A549 (cell line): Measurements from ENCODE around the gene TOGARAM1. TPM values are rescaled to one million over a fixed set of nuclear protein-coding genes. Genes with fewer than 3 reads are reported as not detected.

Source experiments
- ATAC-seq, 2 experiments: fragments of 200-7000 bp in 1 of 2; fragments of >200 bp in 1 of 2; cut with Nextera tagmentation in 1 of 2; cut with Tn5 transposase in 1 of 2; 3 replicates each; pipeline versions ENCODE4 v1.8.0 to v1.9.1; 2018 to 2020; ENCODE audit warnings: mild to moderate bottlenecking in 1 of 2, moderate library complexity in 1 of 2
- CTCF ChIA-PET: fragments of 300-600 bp; sonication (Branson Sonifier 250); formaldehyde crosslinking; extraction: SDS; loops from one replicate; lab custom pipeline; 2021; ENCODE audit warnings: antibody characterized with exemption, inconsistent platforms; lab: Yijun Ruan, JAX
- POLR2A ChIA-PET: fragments of 350-600 bp; formaldehyde crosslinking; extraction: SDS; loops from one replicate; lab custom pipeline; 2021; ENCODE audit warnings: antibody characterized with exemption, inconsistent platforms; lab: Yijun Ruan, JAX
- DNase-seq, 2 experiments: peaks; one replicate each; pipeline versions ENCODE4 v3.0.0 to v3.0.0-alpha.2; 2011 to 2016; ENCODE audit warnings: low read depth in 1 of 2, low spot score in 1 of 2
- FAIRE-seq: peaks from 2 replicates; lab custom pipeline; 2011; peaks lifted over from hg19 to GRCh38; lab: Jason Lieb, UNC
- H3K27ac ChIP-seq, 2 experiments: fragments of >200 bp; sonication (Bioruptor Twin); formaldehyde crosslinking; 3 replicates each; pipeline ENCODE4 v1.5.1; 2016 to 2017
- H3K4me1 ChIP-seq: fragments of >200 bp; sonication (Bioruptor Twin); formaldehyde crosslinking; 3 replicates; pipeline ENCODE4 v1.6.1; 2016
- H3K4me2 ChIP-seq: fragments of >200 bp; sonication (Bioruptor Twin); formaldehyde crosslinking; 3 replicates; pipeline ENCODE4 v1.6.1; 2016
- H3K4me3 ChIP-seq: fragments of >200 bp; sonication (Bioruptor Twin); formaldehyde crosslinking; 3 replicates; pipeline ENCODE4 v1.5.1; 2016
- H3K9me3 ChIP-seq: fragments of >200 bp; sonication (Bioruptor Twin); formaldehyde crosslinking; 3 replicates; pipeline ENCODE4 v1.6.1; 2016
- BCL3 ChIP-seq: fragments of >200 bp; sonication (Bioruptor Twin); formaldehyde crosslinking; IDR thresholded peaks from 3 replicates; pipeline ENCODE4 v1.6.1; 2016
- CEBPB ChIP-seq, 2 experiments: fragments of >200 bp in 1 of 2; sonication (Bioruptor Twin) in 1 of 2; formaldehyde crosslinking in 1 of 2; IDR thresholded peaks; 2 replicates each; pipeline ENCODE4 v1.6.1; 2012 to 2016
- EHMT2 ChIP-seq: fragments of 200-600 bp; sonication (generic); IDR thresholded peaks from 2 replicates; pipeline ENCODE4 v1.6.1; 2016; ENCODE audit warnings: antibody characterized with exemption, low read depth, mild to moderate bottlenecking, moderate library complexity
- EP300 ChIP-seq, 2 experiments: fragments of >200 bp; sonication (Bioruptor Twin); formaldehyde crosslinking; IDR thresholded peaks; 2 replicates in 1 of 2; 3 replicates in 1 of 2; pipeline ENCODE4 v1.6.1; 2016 to 2017
- FOSB ChIP-seq: fragments of 250-450 bp; sonication (Bioruptor Pico); IDR thresholded peaks from 2 replicates; pipeline ENCODE4 v1.5.0; 2020; ENCODE audit warnings: mild to moderate bottlenecking, moderate library complexity
- GATA3 ChIP-seq: IDR thresholded peaks from 2 replicates; pipeline ENCODE4 v1.6.1; 2012; ENCODE audit warnings: borderline replicate concordance
- HES2 ChIP-seq: fragments of >200 bp; sonication (Bioruptor Twin); formaldehyde crosslinking; IDR thresholded peaks from 2 replicates; pipeline ENCODE4 v1.6.1; 2016
- MAZ ChIP-seq: fragments of 150-350 bp; IDR thresholded peaks from 2 replicates; pipeline ENCODE4 v1.6.1; 2014; ENCODE audit warnings: antibody characterized with exemption, low read depth, low read length, borderline replicate concordance
- MYC ChIP-seq: IDR thresholded peaks from 2 replicates; pipeline ENCODE4 v1.6.1; 2012; ENCODE audit warnings: mild to moderate bottlenecking, inconsistent platforms, low read length, improper control_type of control experiment, borderline replicate concordance
- NFE2L2 ChIP-seq: fragments of 150-350 bp; conservative IDR thresholded peaks from 2 replicates; pipeline ENCODE4 v1.6.1; 2014; ENCODE audit warnings: low read length
- NR3C1 ChIP-seq: fragments of >200 bp; sonication (Bioruptor Twin); formaldehyde crosslinking; IDR thresholded peaks from 3 replicates; pipeline ENCODE4 v1.6.1; 2017
- PBX3 ChIP-seq: IDR thresholded peaks from 2 replicates; pipeline ENCODE4 v1.6.1; 2012
- RARB ChIP-seq: fragments of 250-450 bp; sonication (Bioruptor Pico); IDR thresholded peaks from 2 replicates; pipeline ENCODE4 v1.8.0; 2021; ENCODE audit warnings: mild to moderate bottlenecking, moderate library complexity
- RCOR1 ChIP-seq: fragments of 150-350 bp; IDR thresholded peaks from 2 replicates; pipeline ENCODE4 v1.6.1; 2014; ENCODE audit warnings: antibody characterized with exemption, low read length, low read depth
- REST ChIP-seq: fragments of 200-600 bp; sonication (generic); IDR thresholded peaks from 2 replicates; pipeline ENCODE4 v1.6.1; 2016; ENCODE audit warnings: antibody characterized with exemption, mild to moderate bottlenecking, moderate library complexity
- SMC3 ChIP-seq: fragments of >200 bp; sonication (Bioruptor Twin); formaldehyde crosslinking; IDR thresholded peaks from 3 replicates; pipeline ENCODE4 v1.6.1; 2018; ENCODE audit warnings: inconsistent platforms
- TP53 ChIP-seq: fragments of 250-450 bp; sonication (Bioruptor Pico); IDR thresholded peaks from 2 replicates; pipeline ENCODE4 v1.5.0; 2021; ENCODE audit warnings: mild to moderate bottlenecking, moderate library complexity
- ZFP36 ChIP-seq: fragments of 450-650 bp; IDR thresholded peaks from 2 replicates; pipeline ENCODE4 v1.6.1; 2014; ENCODE audit warnings: borderline replicate concordance; ENCODE audit not compliant: partially characterized antibody
- WGBS: methylation state at CpG from one replicate; pipeline ENCODE4 v1.1.6; 2017; ENCODE audit errors: missing lambda C conversion rate; 5-methylcytosine and 5-hydroxymethylcytosine counted together
- polyA plus RNA-seq, 4 experiments: library from polyadenylated mRNA; depleted of rRNA in 3 of 4; stranded (reverse); fragments of >200 nt; fragmentation: RNase III in 1 of 4; extraction: RNeasy Plus Mini Kit Qiagen cat#74134 plus additional on column Dnase treatment in 1 of 4; gene quantifications; 2 replicates in 3 of 4; 3 replicates in 1 of 4; pipeline ENCODE4 v1.2.3, GENCODE V29; 2011 to 2017

Gene TOGARAM1
- polyA plus RNA-seq, 2 of the 4 experiments (the other 2 are of a cell fraction), result 7.6 to 17.6 TPM

- FAIRE-seq (no peak), DNase-seq (no peak), ATAC-seq (no peak)
- H3K27ac ChIP-seq, result no peak overlapping the region
- H3K9me3 ChIP-seq, result no peaks in the 10 kb centered on the region
- peak overlapping the region; percentile 16; the same call in 1 of the 3 replicates for H3K4me2 ChIP-seq
- H3K4me3 ChIP-seq, result no peak overlapping the region
- H3K4me1 ChIP-seq, result peaks cover 39% of the 10 kb centered on the region
- 65% methylated on average over 2 of the region's 2 CpGs for WGBS
- TF ChIP-seq RCOR1 (no peak), SMC3 (no peak), TP53 (CRISPR knock-in tag) (no peak), NR3C1 (no peak), RARB (CRISPR knock-in tag) (no peak), BCL3 (no peak), NFE2L2 (no peak), EP300 (IDR thresholded peaks at IDR 0.05) (no peak), PBX3 (no peak)
- CTCF ChIA-PET, result no interaction called here
- POLR2A ChIA-PET, result no interaction called here
These were observed 129.7 kb downstream of the TOGARAM1 start for GRCh38 chr14:45091710-45092109.

GRCh38 chr14:45094275-45094674 lies 132.3 kb downstream of the TOGARAM1 start:
- CTCF ChIA-PET, result no interaction called here

More at GRCh38 chr14:45094275-45094674, 132.3 kb downstream of the TOGARAM1 start:
- FAIRE-seq, result no peak
- ATAC-seq, result no peak
- 97% methylated on average over 2 of the region's 2 CpGs for WGBS
- H3K9me3 ChIP-seq, result no peaks in the 10 kb centered on the region
- no peak overlapping the region for H3K4me2 ChIP-seq
- no peak overlapping the region for H3K4me3 ChIP-seq
- POLR2A ChIA-PET, result interaction anchor here (0.6 kb wide), 1 partner anchor 21 kb away, joined by 7 read pairs; no protein-coding TSS in a partner anchor
- no peak for TF ChIP-seq REST
- no peak for TF ChIP-seq ZFP36
- no peak for TF ChIP-seq GATA3
- TF ChIP-seq HES2, result no peak
- no peak for TF ChIP-seq CEBPB (IDR thresholded peaks at IDR 0.05)
- TF ChIP-seq MYC, result no peak
- no peak for TF ChIP-seq FOSB (CRISPR knock-in tag)
- no peak for TF ChIP-seq SMC3
- TF ChIP-seq MAZ, result no peak
- TF ChIP-seq EHMT2, result no peak
- peaks cover 28% of the 10 kb centered on the region for H3K4me1 ChIP-seq
- no peak overlapping the region for H3K27ac ChIP-seq
- DNase-seq, result no peak
